ENCODE measurements around the gene RAD9A. TPM values are rescaled to one million over a fixed set of nuclear protein-coding genes. Genes with fewer than 3 reads are reported as not detected.
A peak's percentile ranks its signal among the peaks of the same experiment; 100 is the strongest.

Gene RAD9A
- total and polyA plus RNA-seq, 9 of the 15 experiments (the other 6 are each of a cell fraction or from before 2014, with no cell fraction given), result 1.4 to 41.2 (median 16.1) TPM

DNA sequence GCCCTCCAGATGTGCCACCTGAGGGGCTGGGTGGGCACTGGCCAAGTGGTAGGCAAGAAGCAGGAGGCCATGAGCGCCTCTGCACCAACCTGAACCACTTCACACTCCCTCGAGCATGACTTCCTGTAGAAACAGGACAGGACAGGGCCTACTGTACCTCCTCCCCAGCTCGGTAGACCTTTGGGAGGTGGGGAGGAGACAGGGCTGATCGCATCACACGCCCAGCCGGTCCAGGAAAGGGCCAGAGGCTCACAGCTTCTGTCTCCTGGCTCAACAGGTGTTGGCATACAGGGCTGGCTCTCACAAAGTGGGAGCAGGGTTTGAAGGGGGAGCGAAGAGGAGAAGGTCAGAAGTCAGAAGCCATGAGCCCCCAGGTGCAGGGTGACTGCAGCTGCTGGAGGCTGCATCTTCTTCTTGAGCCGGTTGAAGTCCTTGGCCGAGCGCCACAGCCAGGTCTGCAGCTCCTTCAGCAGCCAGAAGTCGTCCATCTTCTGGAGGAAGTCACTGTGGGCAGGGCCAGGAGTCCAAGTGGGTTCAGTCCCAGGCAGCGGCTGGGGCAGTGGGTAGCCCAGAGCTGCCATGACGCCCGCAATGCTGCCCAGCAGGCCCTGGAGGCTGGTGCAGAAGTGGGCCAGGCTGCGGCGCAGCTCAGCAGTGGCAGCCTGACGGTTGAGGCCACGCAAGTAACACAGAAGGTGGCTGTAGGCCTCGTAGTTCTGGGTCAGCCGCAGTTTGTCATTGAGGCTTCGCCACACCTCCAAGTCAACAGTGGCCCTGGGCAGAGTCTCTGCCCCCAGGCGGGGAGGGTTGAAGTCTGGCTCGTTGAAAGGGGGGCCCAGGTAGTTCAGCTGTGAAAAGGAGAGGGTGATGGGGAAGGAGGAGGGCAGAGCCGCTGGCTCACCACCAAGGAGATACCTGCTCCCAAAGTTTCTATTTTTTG, 26.7 kb upstream of the RAD9A start:
- FAIRE-seq, result no peak
- Histone ChIP-seq H3K4me2 (ENCODE audit: insufficient read depth, low read length) (no peak overlapping the region), H2AFZ (ENCODE audit: low read depth, low read length) (no peak overlapping the region), H3K27ac (ENCODE audit: extremely low read depth, low read depth, low read length) (no peak overlapping the region), H3K27me3 (ENCODE audit: control insufficient read depth in 2 of 2, insufficient read depth in 2 of 2, low read length in 2 of 2) (no peaks in the 10 kb centered on the region), H3K36me3 (ENCODE audit: control insufficient read depth, insufficient read depth, low read length) (peaks cover 5% of the 10 kb centered on the region; the same call in 1 of the 3 replicates), H3K79me2 (ENCODE audit: control insufficient read depth, insufficient read depth, low read length) (no peaks in the 10 kb centered on the region), H3K9me1 (ENCODE audit: control insufficient read depth, insufficient read depth, low read length) (no peaks in the 10 kb centered on the region), H3K9me3 (replicated peaks; ENCODE audit: control insufficient read depth, insufficient read depth, low read depth, low read length) (no peaks in the 10 kb centered on the region; the same call in 1 of the 2 replicates), H3K4me3 (no peak overlapping the region), H3K9ac (ENCODE audit: insufficient read depth in 1 of 2, low read depth in 2 of 2, low read length in 2 of 2) (peak overlapping the region in 1 of 2 experiments; percentile 6; a peak in 1 of 4 replicates), H4K20me1 (replicated peaks; ENCODE audit: control insufficient read depth, insufficient read depth, low read length) (no peaks in the 10 kb centered on the region), H3K4me1 (replicated peaks in 1 of 2; ENCODE audit: control insufficient read depth in 2 of 2, insufficient read depth in 2 of 2, low read length in 2 of 2) (peaks cover 7 to 39% of the 10 kb centered on the region in 2 experiments)
- no peak for DNase-seq (ENCODE audit: extremely low read depth in 1 of 4, low spot score in 3 of 4)
- no TSS peak for BruUV-seq (replicated peaks)
- ChIA-PET CTCF (ENCODE audit: low intra/inter-chr PET ratio) (no interaction called here), POLR2A (interaction anchor here (0.6 to 1.2 kb wide), 3 partner anchors 11 to 45 kb away, joined by 4 read pairs; partner anchors contain the start of gene PPP1CA)
- in situ Hi-C loops (cut with MboI) (no loop called here), intact Hi-C loops (cut with micrococcal nuclease) (no loop called here)
- WGBS (ENCODE audit: insufficient coverage, low coverage, missing lambda C conversion rate), result 79% methylated on average over 19 of the region's 24 CpGs
- TF ChIP-seq POLR2G (IDR thresholded peaks at IDR 0.05; ENCODE audit: low read depth, low read length) (peak; percentile 17; the same call in 1 of the 2 replicates), PHB2 (IDR thresholded peaks at IDR 0.05; ENCODE audit: low read depth) (no peak)
- no peak for ATAC-seq
